Astrocyte (in vitro differentiated cells and primary cell): Measurements from ENCODE around the gene HOXC9.

ENCODE experiments used
- EZH2 ChIP-seq: IDR thresholded peaks from 2 replicates; pipeline ENCODE4 v1.6.1; 2012; ENCODE audit warnings: mild to moderate bottlenecking, low read length, inconsistent platforms; ENCODE audit not compliant: insufficient read depth
- TF ChIP-seq, protein P1 (sequence below): IDR thresholded peaks from 2 replicates; pipeline ENCODE4 v1.5.1; 2011; ENCODE audit warnings: low read depth, mild to moderate bottlenecking, inconsistent platforms, low read length, moderate library complexity; ENCODE audit not compliant: insufficient read depth

DNA sequence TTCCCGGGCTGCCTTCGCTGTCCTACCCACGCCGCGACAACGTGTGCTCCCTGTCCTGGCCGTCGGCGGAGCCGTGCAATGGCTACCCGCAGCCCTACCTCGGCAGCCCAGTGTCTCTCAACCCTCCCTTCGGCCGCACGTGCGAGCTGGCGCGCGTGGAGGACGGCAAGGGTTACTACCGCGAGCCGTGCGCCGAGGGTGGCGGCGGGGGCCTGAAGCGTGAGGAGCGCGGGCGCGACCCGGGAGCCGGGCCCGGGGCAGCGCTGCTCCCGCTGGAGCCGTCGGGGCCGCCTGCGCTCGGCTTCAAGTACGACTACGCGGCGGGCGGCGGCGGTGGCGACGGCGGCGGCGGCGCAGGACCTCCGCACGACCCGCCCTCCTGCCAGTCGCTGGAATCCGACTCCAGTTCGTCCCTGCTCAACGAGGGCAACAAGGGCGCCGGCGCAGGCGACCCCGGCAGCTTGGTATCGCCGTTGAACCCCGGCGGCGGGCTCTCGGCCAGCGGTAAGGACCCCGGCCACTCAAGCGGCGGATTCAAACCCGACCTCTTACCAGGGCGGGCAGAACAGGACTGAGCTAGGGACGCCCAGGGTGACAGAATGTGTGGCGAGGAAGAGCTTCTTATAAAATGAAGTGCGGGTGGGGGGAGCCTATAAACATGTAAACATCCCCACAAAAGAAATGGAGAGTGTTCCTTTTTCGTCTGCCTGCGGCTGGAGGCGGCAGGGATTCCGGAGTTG, 44.8 kb upstream of the HOXC9 start:
- TF ChIP-seq, protein P1, sequence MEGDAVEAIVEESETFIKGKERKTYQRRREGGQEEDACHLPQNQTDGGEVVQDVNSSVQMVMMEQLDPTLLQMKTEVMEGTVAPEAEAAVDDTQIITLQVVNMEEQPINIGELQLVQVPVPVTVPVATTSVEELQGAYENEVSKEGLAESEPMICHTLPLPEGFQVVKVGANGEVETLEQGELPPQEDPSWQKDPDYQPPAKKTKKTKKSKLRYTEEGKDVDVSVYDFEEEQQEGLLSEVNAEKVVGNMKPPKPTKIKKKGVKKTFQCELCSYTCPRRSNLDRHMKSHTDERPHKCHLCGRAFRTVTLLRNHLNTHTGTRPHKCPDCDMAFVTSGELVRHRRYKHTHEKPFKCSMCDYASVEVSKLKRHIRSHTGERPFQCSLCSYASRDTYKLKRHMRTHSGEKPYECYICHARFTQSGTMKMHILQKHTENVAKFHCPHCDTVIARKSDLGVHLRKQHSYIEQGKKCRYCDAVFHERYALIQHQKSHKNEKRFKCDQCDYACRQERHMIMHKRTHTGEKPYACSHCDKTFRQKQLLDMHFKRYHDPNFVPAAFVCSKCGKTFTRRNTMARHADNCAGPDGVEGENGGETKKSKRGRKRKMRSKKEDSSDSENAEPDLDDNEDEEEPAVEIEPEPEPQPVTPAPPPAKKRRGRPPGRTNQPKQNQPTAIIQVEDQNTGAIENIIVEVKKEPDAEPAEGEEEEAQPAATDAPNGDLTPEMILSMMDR, result no peak
- TF ChIP-seq EZH2, result peak; percentile 90
